Retina (tissue), 1 donor: ENCODE results near the gene SMG7.

Source experiments
- DNase-seq: peaks from one replicate; pipeline ENCODE4 v3.0.0-alpha.2; 2016

Gene SMG7

DNA sequence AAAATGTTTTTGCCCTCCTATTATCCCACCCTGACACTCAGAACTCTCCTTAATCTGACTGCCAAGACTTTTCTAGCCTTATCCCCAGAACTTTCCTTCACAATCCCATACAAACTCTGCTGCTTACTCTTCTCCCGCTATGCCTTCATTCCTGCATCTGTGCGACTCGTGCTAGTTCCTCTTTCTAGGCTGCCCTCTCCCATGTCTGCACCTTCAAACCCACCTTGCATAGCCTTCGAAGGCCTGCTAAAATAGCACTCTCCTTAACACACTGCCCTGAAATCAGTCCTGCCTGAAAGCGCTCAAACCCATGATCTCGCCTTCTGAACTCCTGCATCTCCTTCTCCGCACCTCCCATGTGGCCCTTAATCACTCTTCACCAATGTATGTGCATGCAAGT lies 120.4 kb downstream of the SMG7 start:
- DNase-seq, result no peak

DNA sequence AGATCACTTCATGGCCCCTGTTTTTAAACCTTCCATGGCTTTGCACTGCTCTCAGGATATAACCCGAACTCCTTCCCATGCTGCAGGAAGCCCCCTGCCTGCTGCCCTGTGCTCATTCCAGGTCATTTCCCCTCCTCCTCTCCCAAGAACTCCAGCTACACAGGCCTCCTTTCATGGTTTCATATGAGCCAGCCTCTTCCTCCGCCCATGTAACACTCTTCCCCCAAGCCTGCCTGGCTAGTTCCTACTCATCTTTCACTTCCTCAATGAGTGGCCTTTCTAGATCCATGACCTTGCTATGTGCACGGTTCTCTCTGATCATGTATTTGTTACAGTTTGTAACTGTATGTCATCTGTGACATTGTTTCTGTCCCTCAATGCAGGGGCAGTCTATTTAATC lies 121.1 kb downstream of the SMG7 start:
- peak; percentile 45 for DNase-seq

DNA sequence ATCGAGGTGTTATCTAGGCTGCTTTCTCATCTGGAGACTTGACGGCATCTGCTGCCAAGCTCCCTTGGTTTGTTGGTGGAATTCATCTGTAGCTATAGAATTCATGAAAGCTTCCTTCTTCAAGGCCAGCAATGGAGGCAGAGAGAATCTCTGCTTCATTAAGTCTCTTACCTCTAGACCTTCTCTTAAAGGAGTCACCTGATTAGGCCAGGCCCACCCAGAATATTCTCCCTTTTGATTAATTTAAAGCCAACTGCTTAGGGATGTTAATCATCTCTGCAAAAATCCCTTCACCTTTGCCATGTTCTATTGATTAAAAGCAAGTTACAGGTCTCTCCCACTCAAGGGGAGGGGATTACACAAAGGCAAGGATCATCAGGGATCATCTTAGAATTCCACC lies 123.2 kb downstream of the SMG7 start:
- DNase-seq, result no peak

DNA sequence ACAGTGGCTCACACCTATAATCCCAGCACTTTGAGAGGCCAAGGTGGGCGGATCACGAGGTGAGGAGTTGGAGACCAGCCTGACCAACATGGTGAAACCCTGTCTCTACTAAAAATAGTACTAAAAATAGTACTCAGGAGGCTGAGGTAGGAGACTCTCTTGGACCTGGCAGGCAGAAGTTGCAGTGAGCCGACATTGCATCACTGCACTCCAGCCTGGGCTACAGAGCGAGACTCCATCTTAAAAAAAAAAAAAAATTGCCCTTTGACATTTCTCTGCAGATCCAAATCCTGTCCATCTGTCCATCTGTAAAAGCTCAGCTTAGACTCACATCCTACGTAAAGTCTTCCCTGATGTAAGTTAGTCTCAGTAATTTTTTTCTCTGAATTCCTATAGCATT lies 124.2 kb downstream of the SMG7 start:
- DNase-seq, result no peak

DNA sequence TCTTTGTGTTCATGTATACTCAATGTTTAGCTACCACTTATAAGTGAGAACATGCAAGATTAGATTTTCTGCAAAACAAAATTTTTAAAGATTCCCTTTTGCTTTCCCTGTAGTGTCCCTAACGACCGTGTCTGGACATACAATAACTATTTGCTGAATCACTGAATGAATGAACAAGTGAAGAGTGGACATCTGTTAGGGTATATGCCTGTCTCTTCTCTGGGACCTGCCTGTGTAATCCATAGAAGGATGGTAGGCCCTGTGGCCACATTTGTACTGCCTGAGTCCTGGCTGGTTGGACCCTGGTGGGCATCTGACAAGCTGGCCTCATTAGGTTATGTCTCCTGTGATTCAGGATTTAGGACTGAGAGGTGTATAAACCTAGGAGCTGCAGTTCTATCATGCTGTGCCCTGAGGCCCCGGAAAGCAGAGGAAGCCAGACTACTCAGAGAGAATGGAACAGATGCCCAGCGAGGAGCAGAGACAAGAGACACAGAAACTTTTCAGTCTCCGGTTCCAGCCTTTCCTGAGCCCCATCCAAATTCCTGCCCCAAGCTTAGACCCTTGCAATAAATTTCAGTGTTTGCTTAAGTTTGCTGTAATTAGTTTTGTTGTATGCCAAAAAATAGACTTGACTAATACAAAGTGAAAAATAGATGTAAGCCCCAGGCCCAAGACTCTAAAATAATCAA lies 125.5 kb downstream of the SMG7 start:
- DNase-seq, result no peak

DNA sequence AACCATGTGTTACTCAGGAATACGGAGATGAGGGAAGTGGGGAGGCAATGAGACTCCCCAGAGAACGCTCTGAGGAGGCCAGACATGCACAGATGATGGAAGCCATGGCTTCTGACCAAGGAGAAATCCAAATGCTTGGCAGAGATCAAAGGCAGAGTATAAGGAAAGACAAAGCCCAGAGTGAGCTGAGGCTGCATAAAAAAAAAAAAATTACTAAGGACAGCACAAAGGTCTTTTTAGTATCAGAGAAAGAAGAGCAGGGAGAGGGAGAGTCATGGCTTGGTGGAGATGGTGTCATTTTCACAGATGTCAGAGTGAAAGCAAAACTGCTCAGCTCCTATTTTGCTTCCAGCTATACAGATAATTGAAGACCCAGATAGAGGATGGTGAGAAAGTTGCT lies 126.1 kb downstream of the SMG7 start:
- no peak for DNase-seq

DNA sequence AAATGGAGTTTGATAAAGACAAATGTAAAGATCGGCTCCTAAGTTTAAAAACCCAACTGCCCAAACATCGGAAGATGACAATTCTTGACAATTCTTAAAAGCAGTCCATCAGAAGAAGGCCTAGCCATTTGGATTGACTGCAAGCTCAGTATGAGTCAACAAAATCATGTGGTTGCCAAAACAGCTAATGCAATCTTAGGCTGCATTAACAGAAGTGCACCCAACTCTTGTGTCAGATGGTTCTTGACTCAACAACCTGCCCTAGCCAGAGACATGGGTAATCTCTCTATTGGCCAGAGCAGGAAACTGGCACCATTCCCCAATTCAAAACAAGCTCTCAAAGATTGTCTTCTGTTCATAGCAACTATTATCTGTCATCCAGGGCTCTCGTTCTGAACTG lies 127.8 kb downstream of the SMG7 start:
- no peak for DNase-seq

DNA sequence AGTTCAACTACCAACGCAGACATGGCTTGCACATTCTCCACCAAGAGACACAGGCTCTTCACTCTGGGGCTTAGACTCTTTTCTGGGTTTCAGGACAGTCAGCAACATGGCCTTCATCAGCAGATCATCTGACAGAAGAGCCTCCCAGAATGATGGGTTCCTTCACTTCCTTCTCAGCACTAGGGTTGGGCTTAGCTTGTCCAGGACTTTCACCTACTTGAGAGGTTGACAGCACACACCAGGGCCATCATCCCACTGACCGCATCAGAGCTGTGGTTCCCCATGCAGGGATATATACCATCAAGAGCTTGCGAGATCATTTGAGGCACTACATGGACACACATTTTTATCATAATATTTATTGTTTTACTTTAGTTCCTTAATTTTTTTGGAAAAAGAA lies 128.3 kb downstream of the SMG7 start:
- DNase-seq, result no peak

DNA sequence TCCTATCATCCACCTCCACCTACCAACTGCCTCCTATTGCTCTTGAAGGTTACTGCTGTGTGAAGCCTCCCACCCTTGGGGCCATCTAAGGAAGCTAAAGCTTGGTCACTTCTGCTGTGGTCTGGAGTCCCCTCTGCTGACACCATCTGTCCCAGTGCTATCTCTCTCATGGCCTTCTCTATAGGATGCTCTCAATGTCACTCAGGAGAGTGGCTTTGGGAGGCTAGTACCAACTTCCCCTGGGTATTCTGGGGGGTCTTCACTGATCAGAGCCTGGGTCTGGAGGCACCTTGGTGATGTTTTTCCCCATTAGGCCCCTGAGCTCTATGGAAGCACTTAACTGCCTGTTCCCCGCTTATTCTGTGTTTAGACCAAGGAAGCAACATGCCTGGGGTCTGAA lies 130.2 kb downstream of the SMG7 start:
- no peak for DNase-seq
